B cell (primary cell): ENCODE results near the gene KLHL34. TPM values are rescaled to one million over a fixed set of nuclear protein-coding genes. Genes with fewer than 3 reads are reported as not detected.

Experiments
- ATAC-seq: fragments of 200-7000 bp; cut with Tn5 transposase; one replicate; pipeline ENCODE4 v1.10.0; 2021; ENCODE audit warnings: low read depth, mild to moderate bottlenecking, moderate number of reproducible peaks, moderate library complexity
- CTCF ChIA-PET: fragments of 350-600 bp; sonication (Branson Sonifier 250); formaldehyde crosslinking; loops from one replicate; lab custom pipeline; 2021; ENCODE audit warnings: antibody characterized with exemption, inconsistent platforms; lab: Charles Lee
- POLR2A ChIA-PET: fragments of 350-600 bp; sonication (Branson Sonifier 250); formaldehyde crosslinking; loops from one replicate; lab custom pipeline; 2021; ENCODE audit warnings: antibody characterized with exemption; lab: Charles Lee
- DNase-seq: peaks from one replicate; pipeline ENCODE4 v3.0.0; 2013
- H2AFZ ChIP-seq: 2 replicates; pipeline ENCODE4 v1.6.1; 2012; ENCODE audit warnings: mild to moderate bottlenecking, low read depth, low read length; ENCODE audit not compliant: insufficient read depth, poor library complexity, severe bottlenecking
- H3K27ac ChIP-seq, 2 donors: 1 replicate in 1 of 2; 2 replicates in 1 of 2; pipeline ENCODE4 v1.5.1; 2012 to 2013; ENCODE audit warnings: low read length in 2 of 2, mild to moderate bottlenecking in 2 of 2, moderate library complexity in 1 of 2
- H3K27me3 ChIP-seq, 4 experiments: fragments of 200-600 bp in 1 of 4; sonication (generic) in 1 of 4; replicated peaks in 1 of 4; 1 replicate in 2 of 4; 2 replicates in 2 of 4; pipeline versions ENCODE4 v1.6.1 to v1.7.0; 2013 to 2016; ENCODE audit warnings: low read length in 3 of 4, mild to moderate bottlenecking in 2 of 4, mixed read lengths in 1 of 4, moderate library complexity in 1 of 4; ENCODE audit not compliant: insufficient read depth in 4 of 4, control insufficient read depth in 3 of 4; ENCODE audit errors: control extremely low read depth in 1 of 4
- H3K36me3 ChIP-seq, 2 experiments: replicated peaks in 1 of 2; 1 replicate in 1 of 2; 2 replicates in 1 of 2; pipeline versions ENCODE4 v1.6.1 to v1.7.1; 2013; ENCODE audit warnings: low read length in 1 of 2; ENCODE audit not compliant: insufficient read depth in 2 of 2, control insufficient read depth in 1 of 2; ENCODE audit errors: control extremely low read depth in 1 of 2, extremely low read depth in 1 of 2
- H3K4me1 ChIP-seq, 2 donors: fragments of 200-600 bp in 1 of 2; sonication (generic) in 1 of 2; 1 replicate in 1 of 2; 2 replicates in 1 of 2; pipeline versions ENCODE4 v1.5.1 to v1.6.1; 2013 to 2017; ENCODE audit warnings: low read length in 2 of 2; ENCODE audit not compliant: control insufficient read depth in 2 of 2, insufficient read depth in 2 of 2
- H3K4me2 ChIP-seq: replicated peaks from 2 replicates; pipeline ENCODE3; 2012; ENCODE audit warnings: mild to moderate bottlenecking, low read depth, low read length; ENCODE audit not compliant: poor library complexity, severe bottlenecking
- H3K4me3 ChIP-seq, 5 experiments: fragments of 200-600 bp in 1 of 5; sonication (generic) in 1 of 5; 1 replicate in 3 of 5; 2 replicates in 2 of 5; pipeline versions ENCODE4 v1.5.1 to v1.7.0; 2011 to 2016; ENCODE audit warnings: low read length in 4 of 5, mild to moderate bottlenecking in 4 of 5, low read depth in 2 of 5, control low read depth in 1 of 5, moderate library complexity in 1 of 5; ENCODE audit not compliant: insufficient read depth in 1 of 5; ENCODE audit errors: control extremely low read depth in 1 of 5, extremely low read depth in 1 of 5
- H3K79me2 ChIP-seq: fragments of 200-600 bp; sonication (generic); one replicate; pipeline ENCODE4 v1.6.0; 2016; ENCODE audit warnings: low read length; ENCODE audit not compliant: control insufficient read depth, insufficient read depth
- H3K9ac ChIP-seq: fragments of 200-600 bp; sonication (generic); 2 replicates; pipeline ENCODE4 v1.6.1; 2017; ENCODE audit warnings: mild to moderate bottlenecking, low read length, moderate library complexity
- H3K9me3 ChIP-seq, 3 donors: one replicate each; pipeline versions ENCODE4 v1.6.1 to v1.7.1; 2013; ENCODE audit warnings: low read length in 2 of 3; ENCODE audit not compliant: control insufficient read depth in 2 of 3, insufficient read depth in 1 of 3; ENCODE audit errors: control extremely low read depth in 1 of 3
- H4K20me1 ChIP-seq: 2 replicates; pipeline ENCODE4 v1.6.0; 2012; ENCODE audit warnings: mild to moderate bottlenecking, low read length; ENCODE audit not compliant: insufficient read depth, control insufficient read depth, poor library complexity, severe bottlenecking
- H3K27ac Mint-ChIP-seq: one replicate; pipeline ENCODE4 v1.8.0; 2021; ENCODE audit warnings: mixed read lengths
- H3K27me3 Mint-ChIP-seq: one replicate; pipeline ENCODE4 v1.8.0; 2021; ENCODE audit warnings: mixed read lengths
- H3K4me1 Mint-ChIP-seq: one replicate; pipeline ENCODE4 v1.8.0; 2021; ENCODE audit warnings: mixed read lengths
- H3K4me3 Mint-ChIP-seq: one replicate; pipeline ENCODE4 v1.8.0; 2021; ENCODE audit warnings: mixed read lengths
- H3K9me3 Mint-ChIP-seq: one replicate; pipeline ENCODE4 v1.8.0; 2022; ENCODE audit warnings: mixed read lengths; ENCODE audit not compliant: insufficient read depth
- CTCF ChIP-seq: fragments of 200-600 bp; IDR thresholded peaks from one replicate; pipeline ENCODE4 v1.8.0; 2022; ENCODE audit warnings: antibody characterized with exemption, mild to moderate bottlenecking
- EZH2 ChIP-seq: IDR thresholded peaks from 2 replicates; pipeline ENCODE4 v1.6.1; 2012; ENCODE audit warnings: borderline replicate concordance, low read depth, mild to moderate bottlenecking, moderate library complexity, low read length; ENCODE audit not compliant: insufficient read depth, poor library complexity, severe bottlenecking
- WGBS: methylation state at CpG from one replicate; pipeline ENCODE4 v1.1.5; 2013; ENCODE audit warnings: missing lambda C conversion rate; ENCODE audit not compliant: insufficient coverage; 5-methylcytosine and 5-hydroxymethylcytosine counted together
- intact Hi-C: fragments of 100-400 bp; cut with micrococcal nuclease; formaldehyde crosslinking; loops from one replicate; pipeline ENCODE4 v1.10.0; 2022
- polyA plus RNA-seq: library from polyadenylated mRNA; depleted of rRNA; stranded (reverse); fragments of >200 nt; gene quantifications from 2 replicates; pipeline ENCODE4 v1.2.3, GENCODE V29; 2012
- total RNA-seq, 2 donors: library from RNA; stranded (reverse); fragments of 120-200 nt in 1 of 2; gene quantifications; 1 replicate in 1 of 2; 2 replicates in 1 of 2; pipeline versions ENCODE4 v1.2.3 to v1.2.4, GENCODE V29; 2013 to 2022

KLHL34 gene
- total and polyA plus RNA-seq, 2 donors (not counting 1 experiment from before 2014, with no cell fraction given) = 0.59 TPM; not detected in 1

DNA sequence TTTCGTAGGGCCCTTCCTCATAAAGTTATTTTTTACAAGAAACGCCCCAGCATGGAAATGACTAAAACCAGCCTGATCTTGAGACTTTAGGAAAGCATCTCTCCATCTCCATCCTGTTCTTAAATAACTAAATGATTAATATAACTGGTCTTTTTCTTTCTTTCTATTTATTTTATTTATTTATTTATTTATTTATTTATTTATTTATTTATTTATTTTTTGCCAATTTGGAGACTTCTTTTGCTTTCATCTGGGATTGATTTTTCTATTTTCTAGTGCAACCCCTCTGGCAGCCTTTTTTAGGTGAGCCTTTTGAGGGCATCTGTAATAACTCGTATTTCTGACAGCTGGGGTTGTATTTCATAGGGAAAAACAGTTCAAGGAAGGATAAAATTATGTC lies 1.2 kb upstream of the KLHL34 start:
- peaks cover 12% of the 10 kb centered on the region for H3K27me3 Mint-ChIP-seq
- DNase-seq (no peak), ATAC-seq (no peak)
- H3K79me2 ChIP-seq = no peaks in the 10 kb centered on the region
- H3K9me3 Mint-ChIP-seq = no peaks in the 10 kb centered on the region
- no peaks in the 10 kb centered on the region for H3K36me3 ChIP-seq
- ChIA-PET POLR2A (no interaction called here), CTCF (no interaction called here)
- no peak overlapping the region for H3K27ac Mint-ChIP-seq
- H3K4me3 Mint-ChIP-seq = peak overlapping the region; percentile 59
- no peak overlapping the region for H3K4me3 ChIP-seq
- no peak overlapping the region for H3K4me2 ChIP-seq
- H4K20me1 ChIP-seq = no peaks in the 10 kb centered on the region
- H2AFZ ChIP-seq = no peak overlapping the region
- peaks cover 0 to 24% (median 0%) of the 10 kb centered on the region in 3 donors for H3K9me3 ChIP-seq
- intact Hi-C loops = no loop called here
- H3K4me1 Mint-ChIP-seq = peaks cover 16% of the 10 kb centered on the region
- no CpG with 5 or more reads among the region's 3 CpGs for WGBS
- H3K27ac ChIP-seq = no peak overlapping the region
- peaks cover 0 to 20% (median under 1%) of the 10 kb centered on the region in 4 experiments for H3K27me3 ChIP-seq
- no peak overlapping the region for H3K9ac ChIP-seq
- TF ChIP-seq CTCF = no peak
- TF ChIP-seq EZH2 = no peak
- H3K4me1 ChIP-seq = peaks cover 0 to 16% of the 10 kb centered on the region in 2 donors

DNA sequence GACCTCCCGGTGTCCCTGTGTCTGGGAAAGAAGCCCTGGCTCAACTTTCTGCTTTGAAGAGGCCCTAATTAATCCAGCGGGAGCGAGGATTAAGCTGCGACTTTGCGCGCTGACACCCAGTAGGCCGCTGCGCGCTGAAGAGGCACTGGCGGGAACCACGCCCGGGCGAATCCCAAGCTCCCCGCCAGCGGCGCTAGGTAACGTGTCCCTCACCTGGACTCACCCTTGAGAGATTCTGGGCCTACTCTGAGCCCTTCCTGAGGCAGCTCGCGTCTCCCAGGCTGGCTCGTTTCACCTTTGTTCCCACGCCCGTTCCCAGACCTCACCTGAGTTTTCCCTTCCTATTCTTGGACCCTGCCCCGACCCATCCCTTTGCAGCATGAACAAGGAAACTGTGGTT lies 616 bp upstream of the KLHL34 start:
- Histone ChIP-seq H3K27me3 (peaks cover 0 to 20% (median under 1%) of the 10 kb centered on the region in 4 experiments), H3K4me3 (peak overlapping the region in 2 of 5 experiments; percentile 32 to 45), H3K79me2 (no peaks in the 10 kb centered on the region), H3K4me1 (peaks cover 0 to 16% of the 10 kb centered on the region in 2 donors), H3K9me3 (peaks cover 0 to 24% (median 0%) of the 10 kb centered on the region in 3 donors), H3K9ac (peak overlapping the region; percentile 51), H3K4me2 (peak overlapping the region; percentile 63), H4K20me1 (no peaks in the 10 kb centered on the region), H2AFZ (peak overlapping the region; percentile 56), H3K27ac (no peak overlapping the region), H3K36me3 (no peaks in the 10 kb centered on the region)
- 17% methylated on average over 20 of the region's 23 CpGs for WGBS
- H3K9me3 Mint-ChIP-seq = no peaks in the 10 kb centered on the region
- H3K4me3 Mint-ChIP-seq = peak overlapping the region; percentile 59
- peaks cover 12% of the 10 kb centered on the region for H3K27me3 Mint-ChIP-seq
- intact Hi-C loops = no loop called here
- H3K27ac Mint-ChIP-seq = no peak overlapping the region
- ChIA-PET POLR2A (no interaction called here), CTCF (no interaction called here)
- ATAC-seq (no peak), DNase-seq (peak; percentile 6)
- peaks cover 16% of the 10 kb centered on the region for H3K4me1 Mint-ChIP-seq
- TF ChIP-seq CTCF (no peak), EZH2 (no peak)
